NCI-H446 treated with DMSO at 0.1 percent for 48 hours (cell line): Measurements from ENCODE around the gene CRADD.
A peak's percentile ranks its signal among the peaks of the same experiment; 100 is the strongest.

Source experiments
- DNase-seq: peaks from one replicate; lab custom pipeline; 2025; lab: John Stamatoyannopoulos, UW

CRADD gene

GRCh38 chr12:93671044-93671443 lies 6.1 kb upstream of the CRADD start:
- no peak for DNase-seq

GRCh38 chr12:93673084-93673483 lies 4.1 kb upstream of the CRADD start:
- no peak for DNase-seq

- DNase-seq = no peak
Measured at GRCh38 chr12:93674386-93674785, 2.8 kb upstream of the CRADD start.

GRCh38 chr12:93676408-93677194 lies 574 bp upstream of the CRADD start:
- DNase-seq = no peak

GRCh38 chr12:93678779-93679178 lies 1.6 kb downstream of the CRADD start:
- DNase-seq = no peak

GRCh38 chr12:93679308-93679925 lies 2.2 kb downstream of the CRADD start:
- DNase-seq = peak; percentile 95

- DNase-seq = no peak
Measured at GRCh38 chr12:93680006-93680405, 2.8 kb downstream of the CRADD start.

- peak; percentile 88 for DNase-seq
Measured at GRCh38 chr12:93682846-93683261, 5.7 kb downstream of the CRADD start.

- no peak for DNase-seq
Measured at GRCh38 chr12:93683410-93683809, 6.2 kb downstream of the CRADD start.

GRCh38 chr12:93684716-93685115 lies 7.5 kb downstream of the CRADD start:
- DNase-seq = no peak

- no peak for DNase-seq
Measured at GRCh38 chr12:93686572-93687356, 9.6 kb downstream of the CRADD start.

- DNase-seq = no peak
Measured at GRCh38 chr12:93689076-93689834, 12.1 kb downstream of the CRADD start.

- no peak for DNase-seq
Measured at GRCh38 chr12:93696462-93696861, 19.3 kb downstream of the CRADD start.

- no peak for DNase-seq
Measured at GRCh38 chr12:93698307-93699092, 21.3 kb downstream of the CRADD start.

- no peak for DNase-seq
Measured at GRCh38 chr12:93699271-93700145, 22.3 kb downstream of the CRADD start.

GRCh38 chr12:93702707-93703315 lies 25.6 kb downstream of the CRADD start:
- peak; percentile 48 for DNase-seq

- DNase-seq = no peak
Measured at GRCh38 chr12:93704122-93704521, 26.9 kb downstream of the CRADD start.

GRCh38 chr12:93704625-93705024 lies 27.4 kb downstream of the CRADD start:
- no peak for DNase-seq

GRCh38 chr12:93705237-93705636 lies 28.1 kb downstream of the CRADD start:
- no peak for DNase-seq

GRCh38 chr12:93706387-93706786 lies 29.2 kb downstream of the CRADD start:
- no peak for DNase-seq
